ENCODE measurements around the gene QSOX2. TPM values are rescaled to one million over a fixed set of nuclear protein-coding genes. Genes with fewer than 3 reads are reported as not detected.

Gene QSOX2
- total RNA-seq, 1 donor from 2014 or later: 16.8 TPM

DNA sequence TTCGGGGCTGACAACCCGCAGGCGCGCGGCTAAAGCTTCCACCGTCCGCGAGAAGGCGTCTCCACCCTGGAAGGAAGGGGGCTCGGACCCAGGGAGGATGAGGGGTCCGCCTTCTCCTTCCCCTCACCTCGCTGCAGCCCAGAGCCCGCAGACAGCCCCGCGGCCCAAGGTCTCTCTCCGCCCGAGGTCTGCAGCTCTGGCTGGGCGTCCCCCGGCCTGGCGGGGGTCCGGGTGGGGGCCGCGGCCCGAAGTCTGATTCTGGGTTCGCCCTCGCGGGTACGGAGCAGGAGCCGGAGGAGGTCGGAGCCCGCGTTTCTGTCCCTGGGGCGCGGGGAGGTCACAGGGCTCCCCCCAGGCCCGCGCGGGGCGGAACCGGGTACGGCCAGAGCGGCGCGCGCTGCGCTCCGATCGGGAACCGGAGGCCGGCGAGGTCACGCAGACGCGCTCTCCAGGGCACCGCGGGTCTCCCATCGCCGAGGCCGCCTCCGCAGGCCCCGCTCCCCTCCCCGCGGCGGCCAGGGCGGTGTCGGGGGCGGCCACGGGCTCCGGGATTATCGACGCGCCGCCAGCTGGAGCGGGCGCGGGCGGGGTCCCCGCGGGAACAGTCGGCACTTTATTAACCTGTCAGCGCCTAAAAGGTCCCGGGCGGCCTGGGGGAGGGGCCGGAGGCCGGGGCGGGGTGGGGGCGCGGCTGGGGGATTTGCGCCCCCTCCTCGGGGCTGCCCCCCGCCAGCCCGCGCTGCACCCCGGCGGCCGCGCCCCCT lies 52.3 kb downstream of the QSOX2 start:
- TF ChIP-seq, protein P1, sequence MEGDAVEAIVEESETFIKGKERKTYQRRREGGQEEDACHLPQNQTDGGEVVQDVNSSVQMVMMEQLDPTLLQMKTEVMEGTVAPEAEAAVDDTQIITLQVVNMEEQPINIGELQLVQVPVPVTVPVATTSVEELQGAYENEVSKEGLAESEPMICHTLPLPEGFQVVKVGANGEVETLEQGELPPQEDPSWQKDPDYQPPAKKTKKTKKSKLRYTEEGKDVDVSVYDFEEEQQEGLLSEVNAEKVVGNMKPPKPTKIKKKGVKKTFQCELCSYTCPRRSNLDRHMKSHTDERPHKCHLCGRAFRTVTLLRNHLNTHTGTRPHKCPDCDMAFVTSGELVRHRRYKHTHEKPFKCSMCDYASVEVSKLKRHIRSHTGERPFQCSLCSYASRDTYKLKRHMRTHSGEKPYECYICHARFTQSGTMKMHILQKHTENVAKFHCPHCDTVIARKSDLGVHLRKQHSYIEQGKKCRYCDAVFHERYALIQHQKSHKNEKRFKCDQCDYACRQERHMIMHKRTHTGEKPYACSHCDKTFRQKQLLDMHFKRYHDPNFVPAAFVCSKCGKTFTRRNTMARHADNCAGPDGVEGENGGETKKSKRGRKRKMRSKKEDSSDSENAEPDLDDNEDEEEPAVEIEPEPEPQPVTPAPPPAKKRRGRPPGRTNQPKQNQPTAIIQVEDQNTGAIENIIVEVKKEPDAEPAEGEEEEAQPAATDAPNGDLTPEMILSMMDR (IDR thresholded peaks at IDR 0.05; ENCODE audit: unreplicated experiment): no peak
- Mint-ChIP-seq H3K36me3 (no peaks in the 10 kb centered on the region), H3K4me1 (peaks cover 4% of the 10 kb centered on the region), H3K27ac (no peak overlapping the region), H3K4me3 (no peak overlapping the region), H3K9me3 (no peaks in the 10 kb centered on the region), H3K27me3 (ENCODE audit: low read depth) (peaks cover 83% of the 10 kb centered on the region)
- no peak for DNase-seq (ENCODE audit: low spot score in 2 of 2, unreplicated experiment in 2 of 2)

DNA sequence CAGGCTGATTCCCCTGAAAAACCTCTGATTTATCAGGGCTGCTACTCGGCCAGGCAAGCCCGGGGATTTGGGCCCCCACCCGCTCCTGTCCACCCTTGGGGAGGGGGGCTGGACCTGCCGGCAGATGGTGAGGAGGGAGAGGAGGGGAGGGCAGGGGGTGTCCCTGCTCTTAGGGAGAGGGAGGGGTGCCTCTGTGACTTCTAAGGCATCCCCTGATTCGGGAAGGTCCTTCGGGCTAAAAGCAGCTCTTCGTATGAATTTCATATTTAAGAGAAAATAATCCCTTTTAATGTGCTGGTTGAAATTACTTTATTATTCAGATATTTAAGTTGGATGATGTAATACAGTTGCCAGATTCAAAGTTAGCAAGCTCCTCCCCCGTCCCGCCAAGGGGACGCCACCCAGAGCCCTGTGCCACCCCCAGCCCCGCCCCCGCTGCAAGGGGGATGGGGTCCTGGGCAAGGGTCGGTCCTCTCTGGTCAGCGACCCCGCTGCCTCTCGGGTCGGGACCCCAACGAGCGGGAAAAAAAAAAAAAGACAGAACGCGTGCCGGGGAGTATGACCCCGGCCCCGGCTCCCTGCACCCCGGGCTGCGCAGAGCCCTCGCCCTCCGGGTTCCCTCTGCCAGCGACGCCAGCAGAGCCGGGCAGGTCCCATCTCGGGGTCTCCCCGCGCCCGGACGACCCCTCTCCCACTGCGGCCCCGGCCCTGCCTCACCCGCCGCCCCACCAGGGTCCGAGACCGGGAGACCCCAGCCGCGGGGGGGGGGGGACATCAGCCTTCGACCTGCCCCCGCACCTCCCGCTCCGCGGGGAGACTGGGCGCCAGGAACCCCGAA lies 53.1 kb downstream of the QSOX2 start:
- Mint-ChIP-seq H3K9me3 (no peaks in the 10 kb centered on the region), H3K4me3 (no peak overlapping the region), H3K4me1 (peaks cover 4% of the 10 kb centered on the region), H3K36me3 (no peaks in the 10 kb centered on the region), H3K27me3 (ENCODE audit: low read depth) (peaks cover 82% of the 10 kb centered on the region), H3K27ac (no peak overlapping the region)
- TF ChIP-seq, protein P1 (IDR thresholded peaks at IDR 0.05; ENCODE audit: unreplicated experiment): no peak
- no peak for DNase-seq (ENCODE audit: low spot score in 2 of 2, unreplicated experiment in 2 of 2)

DNA sequence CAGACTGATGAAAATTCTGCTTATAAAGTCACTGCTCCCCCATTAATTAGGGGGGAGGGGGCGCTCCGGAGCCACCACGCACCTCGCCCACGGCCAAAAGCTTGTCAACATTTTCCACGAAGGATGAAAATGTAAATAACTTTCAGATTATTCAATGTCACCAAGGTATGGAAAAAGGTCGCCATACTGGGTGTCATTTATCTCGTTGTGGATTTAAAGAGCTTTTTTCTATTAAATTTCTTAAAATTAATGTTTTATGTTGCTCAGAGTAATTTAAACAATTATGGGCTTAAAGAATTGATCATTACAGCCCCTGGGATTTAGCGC lies 53.7 kb downstream of the QSOX2 start:
- H3K27me3 Mint-ChIP-seq (ENCODE audit: low read depth): peaks cover 83% of the 10 kb centered on the region
- H3K9me3 Mint-ChIP-seq: no peaks in the 10 kb centered on the region
- no peaks in the 10 kb centered on the region for H3K36me3 Mint-ChIP-seq
- DNase-seq (ENCODE audit: low spot score in 2 of 2, unreplicated experiment in 2 of 2): no peak
- no peak overlapping the region for H3K4me3 Mint-ChIP-seq
- no peak overlapping the region for H3K27ac Mint-ChIP-seq
- TF ChIP-seq, protein P1 (IDR thresholded peaks at IDR 0.05; ENCODE audit: unreplicated experiment): no peak
- H3K4me1 Mint-ChIP-seq: peaks cover 4% of the 10 kb centered on the region

DNA sequence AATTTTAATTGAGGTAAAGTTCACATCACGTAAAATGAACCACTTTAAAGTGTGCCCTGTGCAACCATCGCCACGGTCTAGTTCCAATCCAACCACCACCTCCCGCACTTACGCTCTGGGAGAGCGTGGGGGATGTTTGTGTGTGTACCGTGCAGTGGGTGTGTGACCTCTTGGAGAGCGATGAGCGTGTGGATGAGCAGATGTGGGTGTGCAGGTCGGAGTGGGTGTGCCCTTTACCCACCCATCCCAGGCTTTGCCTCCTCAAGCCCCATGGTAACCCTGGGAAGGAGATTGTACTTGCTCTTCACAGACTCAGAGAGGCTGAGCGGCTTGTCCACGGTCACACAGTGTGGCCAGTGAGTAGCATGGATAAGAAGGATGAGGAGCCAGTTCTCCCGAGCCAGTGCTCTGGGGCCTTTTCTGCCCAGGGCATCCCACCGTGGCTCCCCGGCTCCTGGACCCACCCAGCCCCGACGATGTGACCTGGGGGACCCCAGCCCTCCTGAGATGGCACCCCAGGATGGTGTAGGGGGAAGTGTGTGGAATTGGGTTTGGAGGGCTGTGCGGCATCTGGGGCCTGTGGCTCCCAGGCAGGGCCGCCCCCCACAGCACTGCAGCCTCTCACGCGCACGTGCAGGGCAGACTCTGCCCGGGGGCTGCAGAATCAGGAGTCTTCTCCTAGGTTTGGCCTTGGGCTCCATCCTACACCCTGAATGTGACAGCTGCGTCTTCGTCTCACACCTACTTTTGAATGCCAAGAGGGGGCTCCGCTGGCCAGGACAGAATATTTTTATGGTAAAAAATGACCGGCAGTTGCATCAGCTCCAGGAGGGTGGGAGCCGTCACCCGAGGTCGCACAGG lies 54.3 kb downstream of the QSOX2 start:
- peaks cover 83% of the 10 kb centered on the region for H3K27me3 Mint-ChIP-seq (ENCODE audit: low read depth)
- no peak overlapping the region for H3K27ac Mint-ChIP-seq
- H3K9me3 Mint-ChIP-seq: no peaks in the 10 kb centered on the region
- H3K36me3 Mint-ChIP-seq: no peaks in the 10 kb centered on the region
- no peak for DNase-seq (ENCODE audit: low spot score in 2 of 2, unreplicated experiment in 2 of 2)
- no peak overlapping the region for H3K4me3 Mint-ChIP-seq
- no peaks in the 10 kb centered on the region for H3K4me1 Mint-ChIP-seq
- TF ChIP-seq, protein P1 (IDR thresholded peaks at IDR 0.05; ENCODE audit: unreplicated experiment): no peak

DNA sequence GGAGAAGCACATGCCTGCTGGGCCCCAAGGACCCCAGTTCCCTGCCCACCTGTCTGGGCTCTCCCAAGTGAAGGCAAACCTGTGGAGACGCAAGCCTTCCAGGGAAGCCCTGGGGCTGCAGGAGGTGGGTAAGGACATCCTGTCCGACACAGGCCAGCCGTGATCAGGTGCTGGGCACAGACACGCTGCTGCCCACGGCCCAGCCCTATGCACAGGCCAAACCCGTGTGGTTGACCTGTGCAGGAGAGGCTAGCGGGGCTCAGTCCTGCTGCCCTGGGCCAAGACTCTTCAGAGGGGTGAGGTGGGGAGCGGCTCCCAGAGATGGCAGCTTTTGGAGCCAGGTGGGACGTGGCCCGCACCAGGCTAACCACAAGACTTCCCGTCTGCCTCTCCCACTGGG lies 55.0 kb downstream of the QSOX2 start:
- Mint-ChIP-seq H3K4me3 (no peak overlapping the region), H3K4me1 (no peaks in the 10 kb centered on the region), H3K27ac (no peak overlapping the region), H3K27me3 (ENCODE audit: low read depth) (peaks cover 79% of the 10 kb centered on the region), H3K9me3 (no peaks in the 10 kb centered on the region), H3K36me3 (no peaks in the 10 kb centered on the region)
- DNase-seq (ENCODE audit: low spot score in 2 of 2, unreplicated experiment in 2 of 2): no peak
- TF ChIP-seq, protein P1 (IDR thresholded peaks at IDR 0.05; ENCODE audit: unreplicated experiment): no peak

Measured in mesothelial cell of epicardium (in vitro differentiated cells).